NK-92 treated with Interleukin-12 subunit alpha and Interleukin-12 subunit beta, amount 100 ng/mL, for 24 hours (cell line): ENCODE measurements around the gene EEF1AKMT1.
"Not testable (repeated sequence)": the region's sequence is repeated elsewhere in the genome, so short reads cannot be mapped to it uniquely, and the experiment has no call there.

Experiments used
- DNase-seq: peaks from one replicate; lab custom pipeline; 2025; lab: John Stamatoyannopoulos, UW

The EEF1AKMT1 gene

GRCh38 chr13:20696073-20696472, 77.7 kb downstream of the EEF1AKMT1 start:
- no peak for DNase-seq

- no peak for DNase-seq
Measured at GRCh38 chr13:20691616-20692015, 82.1 kb downstream of the EEF1AKMT1 start.

DNA sequence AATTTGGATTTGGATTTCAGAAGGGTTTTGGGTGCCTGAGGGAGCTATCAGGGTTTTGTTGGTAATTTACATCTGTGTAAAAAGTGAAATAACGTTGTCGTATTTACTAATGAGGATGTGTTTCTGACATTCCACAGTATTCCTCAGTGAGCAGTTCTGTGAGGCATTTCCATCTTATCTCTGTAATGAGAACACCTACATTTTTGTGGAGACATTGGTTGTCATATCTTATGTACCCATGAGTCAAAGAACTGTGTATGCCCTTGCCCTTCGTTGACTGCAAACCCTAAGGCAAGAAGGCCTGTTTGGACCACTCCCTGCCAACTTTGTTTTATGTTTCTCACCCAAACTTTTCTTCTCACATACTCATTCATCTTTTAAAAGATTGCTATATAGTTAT, 84.5 kb downstream of the EEF1AKMT1 start:
- no peak for DNase-seq

DNA sequence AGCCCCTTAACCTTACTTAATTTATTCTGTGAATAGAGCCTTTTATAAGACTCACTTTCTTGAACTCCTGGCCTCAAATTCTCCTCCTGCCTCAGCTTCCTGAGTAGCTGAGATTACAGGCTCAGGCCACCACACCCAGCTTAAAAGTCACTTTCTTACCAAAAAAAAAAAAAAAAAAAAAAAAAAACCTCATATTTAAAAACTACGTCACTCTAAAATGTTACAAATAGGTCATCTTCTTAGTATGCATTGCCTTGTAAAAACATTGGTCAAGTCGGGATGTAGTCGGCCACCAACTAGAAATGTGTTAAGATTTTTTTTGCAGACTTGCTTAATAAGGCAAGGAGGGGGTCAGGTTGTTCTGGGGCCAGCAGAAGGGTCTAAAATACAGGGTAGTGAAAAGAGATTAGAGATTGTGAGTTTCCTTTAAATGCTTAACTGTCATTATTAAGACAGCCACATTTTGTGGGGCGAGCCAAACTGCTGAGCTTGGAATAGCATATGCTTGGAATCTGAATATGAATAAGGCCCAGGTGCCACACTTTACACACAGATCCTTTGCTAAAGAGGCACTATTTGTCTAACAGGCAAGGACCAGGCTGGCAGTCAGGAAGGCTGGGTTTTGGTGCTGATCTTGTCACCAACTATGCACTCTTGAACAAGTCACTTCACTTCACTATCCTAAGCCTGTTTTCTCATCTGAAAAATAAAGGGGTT, 86.7 kb downstream of the EEF1AKMT1 start:
- DNase-seq, result no peak

GRCh38 chr13:20686167-20686566, 87.6 kb downstream of the EEF1AKMT1 start:
- DNase-seq, result no peak

DNA sequence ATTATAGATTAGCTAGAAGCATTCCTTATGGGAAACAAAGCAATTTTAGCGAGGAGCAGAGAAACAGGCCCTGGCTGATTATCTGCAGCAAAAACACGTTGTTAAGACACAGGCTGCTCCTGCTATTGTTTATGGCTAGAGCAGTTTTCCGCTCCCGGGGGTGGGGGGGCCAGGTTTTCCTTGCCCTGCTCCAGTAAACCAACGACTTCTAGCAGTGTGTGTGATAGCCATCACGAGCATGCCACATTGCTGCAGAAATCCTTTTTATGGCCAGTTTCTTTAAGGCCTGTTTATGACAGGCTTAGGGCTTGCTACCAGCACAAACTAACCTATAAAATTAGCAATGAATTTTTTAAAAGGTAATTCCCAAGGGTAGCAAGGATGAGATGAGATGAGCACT, 88.7 kb downstream of the EEF1AKMT1 start:
- DNase-seq, result no peak

DNA sequence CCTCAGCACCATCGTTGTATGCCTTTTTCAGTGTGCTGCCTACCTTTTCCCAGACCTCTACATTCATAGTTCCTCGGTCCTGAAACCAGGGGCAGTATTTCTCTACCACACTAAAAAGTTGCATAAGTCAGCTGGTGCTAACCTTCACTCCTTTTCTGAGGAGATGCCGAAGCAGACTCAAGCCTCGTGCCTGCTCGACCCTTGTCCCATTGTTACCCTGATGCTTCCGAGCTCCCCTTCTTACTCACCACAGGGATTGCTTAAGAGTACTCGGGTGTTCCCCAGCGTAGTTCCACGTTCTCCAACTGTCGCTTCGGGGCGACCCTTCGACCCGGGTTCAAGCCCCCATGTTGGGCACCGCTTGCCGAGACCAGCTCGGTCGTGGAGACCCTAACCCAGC, 89.2 kb downstream of the EEF1AKMT1 start:
- no peak for DNase-seq

GRCh38 chr13:20684041-20684440, 89.7 kb downstream of the EEF1AKMT1 start:
- DNase-seq, result no peak

GRCh38 chr13:20682061-20682460, 91.7 kb downstream of the EEF1AKMT1 start:
- DNase-seq, result no peak

DNA sequence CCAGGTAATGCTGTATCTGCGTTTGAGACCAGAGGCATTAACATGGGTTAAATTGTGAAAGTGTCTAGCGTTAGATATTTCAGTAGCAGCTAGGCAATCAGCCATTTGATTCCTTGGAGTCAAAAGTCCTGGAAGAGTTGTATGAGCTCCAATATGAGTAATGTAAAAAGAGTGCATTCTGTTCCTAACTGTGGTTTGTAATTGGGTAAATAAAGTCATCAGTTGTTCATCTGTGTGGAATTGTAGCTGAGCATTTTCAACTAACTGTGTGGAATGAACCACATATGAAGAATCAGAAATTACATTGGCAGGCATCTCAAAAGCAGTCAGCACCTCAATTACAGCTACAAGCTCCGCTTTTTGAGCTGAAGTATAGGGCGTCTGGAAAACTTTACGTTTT, 92.3 kb downstream of the EEF1AKMT1 start:
- not testable (repeated sequence) for DNase-seq

- DNase-seq, result no peak
Measured at GRCh38 chr13:20680416-20681080, 93.2 kb downstream of the EEF1AKMT1 start.

GRCh38 chr13:20679879-20680278, 93.9 kb downstream of the EEF1AKMT1 start:
- no peak for DNase-seq
